Measurements from ENCODE around the gene EGLN3. TPM values are rescaled to one million over a fixed set of nuclear protein-coding genes. Genes with fewer than 3 reads are reported as not detected.

The EGLN3 gene
- total RNA-seq, 1 donor, result 0.18 TPM

DNA sequence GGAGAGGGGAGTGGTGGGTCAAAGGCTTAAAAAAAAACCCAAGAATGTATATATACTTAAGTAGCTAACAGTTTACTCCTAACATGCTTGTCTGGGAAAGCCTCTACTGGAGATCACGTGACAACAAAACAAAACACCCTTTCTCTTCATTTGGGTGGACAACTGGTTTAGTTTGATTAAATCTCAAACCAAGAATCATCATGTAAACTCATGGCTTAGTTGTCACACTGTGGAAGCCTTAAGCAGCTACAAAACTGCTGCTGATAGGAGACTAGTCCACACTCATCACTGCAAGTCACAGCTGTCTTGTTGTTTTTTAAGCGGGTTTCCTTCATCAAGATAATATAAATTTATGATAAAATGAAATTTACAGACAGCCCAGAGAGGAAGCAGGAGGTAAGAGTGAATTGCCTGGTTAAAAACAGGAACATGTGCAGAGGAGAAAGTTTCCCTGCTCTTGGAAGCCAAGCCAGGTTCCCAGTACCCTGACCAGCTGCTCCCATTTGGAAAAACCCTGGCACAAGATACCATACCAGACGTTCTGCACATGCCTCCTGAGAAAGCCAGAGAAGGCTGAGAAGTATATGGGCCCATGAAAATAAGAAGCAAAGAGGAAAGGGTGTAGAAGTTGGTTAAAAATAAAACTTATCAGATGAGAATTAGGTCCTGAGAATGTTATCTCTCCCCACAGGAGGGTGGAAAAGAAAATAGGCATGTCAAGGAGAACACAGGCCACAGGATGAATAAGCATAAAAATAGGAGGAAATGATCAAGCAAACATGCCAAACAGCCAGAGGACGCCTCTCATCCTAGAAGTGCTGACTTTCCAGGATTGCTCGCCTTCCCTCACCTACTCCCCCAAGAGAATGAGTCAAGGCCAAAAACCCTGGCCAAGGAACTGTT, 34.0 kb downstream of the EGLN3 start:
- no peak for TF ChIP-seq CTCF (IDR thresholded peaks at IDR 0.05; ENCODE audit: insufficient read depth, low read length)
- DNase-seq (ENCODE audit: low read depth), result peak; percentile 59

GRCh38 chr14:33915682-33916081, 35.2 kb downstream of the EGLN3 start:
- H3K4me3 ChIP-seq (ENCODE audit: low read depth, low read length), result no peak overlapping the region
- no peak for TF ChIP-seq CTCF (IDR thresholded peaks at IDR 0.05; ENCODE audit: insufficient read depth, low read length)
- DNase-seq (ENCODE audit: low read depth), result no peak

More for the DNA sequence above, 34.0 kb downstream of the EGLN3 start:
- no peak overlapping the region for H3K4me3 ChIP-seq (ENCODE audit: low read depth, low read length)

DNA sequence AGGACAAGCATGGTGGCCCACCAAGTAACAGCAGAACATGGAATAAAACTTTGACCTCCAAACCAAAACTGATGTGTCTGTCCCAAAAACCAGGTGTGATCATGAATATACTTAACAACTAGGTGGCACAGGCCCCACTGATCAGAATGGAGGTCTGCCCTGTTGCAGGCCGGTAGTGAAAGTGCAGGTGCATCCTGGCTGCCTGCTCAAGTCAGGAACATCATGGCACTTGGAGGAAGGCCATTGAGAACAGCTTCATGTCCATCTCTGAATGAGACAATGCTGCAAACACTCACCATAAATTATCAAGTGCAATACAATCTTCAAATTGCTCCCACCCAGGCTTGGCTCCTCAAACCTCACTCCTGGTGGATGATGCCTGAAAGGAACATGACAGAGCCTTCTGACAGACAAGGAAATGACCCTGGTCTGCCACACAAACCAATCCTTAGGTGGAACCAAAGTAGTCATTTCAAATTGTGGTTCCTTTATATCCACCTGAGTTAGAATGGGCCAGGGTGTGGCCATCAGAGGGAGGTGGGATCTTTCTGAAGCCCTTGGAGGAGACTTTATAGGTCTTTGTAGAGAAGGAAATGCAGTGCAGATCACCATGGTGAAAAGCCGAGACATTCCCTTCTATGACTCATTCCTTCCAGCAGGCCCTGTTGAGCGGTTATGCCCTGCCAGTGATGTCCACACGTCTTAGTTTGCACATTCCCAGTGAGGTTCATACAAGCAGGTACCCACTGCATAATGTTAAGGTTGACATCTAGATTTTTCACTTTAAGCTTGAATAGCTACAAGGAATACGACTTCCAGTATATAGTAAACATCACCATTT, 36.0 kb downstream of the EGLN3 start:
- no peak overlapping the region for H3K4me3 ChIP-seq (ENCODE audit: low read depth, low read length)
- DNase-seq (ENCODE audit: low read depth), result peak; percentile 48
- TF ChIP-seq CTCF (IDR thresholded peaks at IDR 0.05; ENCODE audit: insufficient read depth, low read length), result no peak

GRCh38 chr14:33911046-33911445, 39.8 kb downstream of the EGLN3 start:
- DNase-seq (ENCODE audit: low read depth), result no peak
- no peak overlapping the region for H3K4me3 ChIP-seq (ENCODE audit: low read depth, low read length)
- no peak for TF ChIP-seq CTCF (IDR thresholded peaks at IDR 0.05; ENCODE audit: insufficient read depth, low read length)

DNA sequence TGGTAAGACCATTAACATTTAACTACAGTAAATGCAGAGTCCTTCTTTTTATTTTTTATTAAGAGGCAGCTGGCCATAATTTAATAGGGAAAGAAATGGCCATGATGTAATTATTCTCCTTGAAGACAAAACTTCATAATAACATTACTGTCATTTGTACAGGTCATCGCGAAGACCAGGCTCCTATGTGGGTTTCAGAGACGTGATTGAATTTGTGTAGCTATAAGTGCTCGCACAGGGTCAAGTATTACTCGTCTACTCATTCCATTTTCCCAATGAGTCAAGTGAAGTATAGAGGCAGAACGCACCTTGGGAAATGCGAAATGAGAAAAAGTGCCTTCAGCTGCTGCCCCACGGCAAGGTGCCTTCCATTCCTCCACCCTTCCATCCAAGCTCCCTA, 40.4 kb downstream of the EGLN3 start:
- no peak overlapping the region for H3K4me3 ChIP-seq (ENCODE audit: low read depth, low read length)
- TF ChIP-seq CTCF (IDR thresholded peaks at IDR 0.05; ENCODE audit: insufficient read depth, low read length), result no peak
- no peak for DNase-seq (ENCODE audit: low read depth)

DNA sequence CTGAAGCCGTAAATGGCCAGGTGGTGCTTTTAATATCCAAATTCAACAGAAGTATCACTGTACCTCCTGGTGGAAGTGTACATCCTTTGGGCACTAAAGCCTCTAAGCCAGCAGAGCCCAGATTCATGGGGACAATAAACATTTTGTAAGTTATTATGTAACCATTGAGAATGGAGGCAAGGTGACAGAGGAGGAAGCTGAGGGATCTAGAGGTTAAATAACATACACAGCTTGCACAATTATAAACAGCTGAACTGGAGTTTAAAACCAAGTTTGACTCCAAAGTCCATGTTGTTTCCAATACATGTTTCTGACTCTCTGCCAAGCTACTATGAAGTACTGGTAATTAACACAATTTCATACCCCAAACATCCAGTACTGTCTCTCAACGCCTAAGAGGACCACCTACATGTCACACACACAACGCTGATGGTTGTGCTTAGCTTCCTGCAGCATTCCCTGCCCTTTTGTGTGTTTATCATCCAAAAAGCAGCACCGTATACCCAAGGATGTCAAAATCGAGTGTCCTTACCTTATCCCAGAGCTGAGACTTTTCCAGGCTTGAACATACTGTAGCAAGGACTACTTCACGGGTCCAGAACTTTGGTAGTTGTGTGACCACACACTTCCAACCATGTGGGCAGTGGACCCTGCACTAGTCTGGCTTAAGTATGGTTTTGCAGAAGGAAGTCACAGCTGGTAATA, 41.3 kb downstream of the EGLN3 start:
- DNase-seq (ENCODE audit: low read depth), result no peak
- no peak overlapping the region for H3K4me3 ChIP-seq (ENCODE audit: low read depth, low read length)
- no peak for TF ChIP-seq CTCF (IDR thresholded peaks at IDR 0.05; ENCODE audit: insufficient read depth, low read length)

Measured in fibroblast of the aortic adventitia (primary cell).